Colonic mucosa (tissue), 4 donors: Measurements from ENCODE around the gene SNX33. TPM values are rescaled to one million over a fixed set of nuclear protein-coding genes. Genes with fewer than 3 reads are reported as not detected.

Experiments
- DNase-seq: peaks from one replicate; pipeline ENCODE4 v3.0.0-alpha.2; 2020
- H3K27ac ChIP-seq: fragments of 200-600 bp; one replicate; pipeline ENCODE4 v1.8.0; 2021
- H3K27me3 ChIP-seq: fragments of 200-600 bp; one replicate; pipeline ENCODE4 v1.8.0; 2021
- H3K36me3 ChIP-seq: fragments of 200-600 bp; one replicate; pipeline ENCODE4 v1.8.0; 2021
- H3K4me1 ChIP-seq: fragments of 200-600 bp; one replicate; pipeline ENCODE4 v1.8.0; 2021; ENCODE audit warnings: mild to moderate bottlenecking
- H3K4me3 ChIP-seq: fragments of 200-600 bp; one replicate; pipeline ENCODE4 v1.8.0; 2021
- H3K9ac ChIP-seq, 2 donors: one replicate each; pipeline ENCODE4 v1.7.0; 2013; ENCODE audit warnings: control low read depth in 2 of 2, low read depth in 2 of 2, low read length in 2 of 2
- H3K9me3 ChIP-seq: fragments of 200-600 bp; one replicate; pipeline ENCODE4 v1.8.0; 2021
- CTCF ChIP-seq: fragments of 200-600 bp; IDR thresholded peaks from one replicate; pipeline ENCODE4 v1.8.0; 2022; ENCODE audit warnings: antibody characterized with exemption, mild to moderate bottlenecking
- intact Hi-C: fragments of 100-400 bp; cut with DNase I; formaldehyde crosslinking; loops from one replicate; pipeline ENCODE4 v1.14.1; 2022
- total RNA-seq, 2 donors: library from RNA; stranded (reverse); fragmentation: NEBNext Ultra II Directional in 1 of 2; extraction: Animal tissue kit (Norgen Biotek cat#: 25700) in 1 of 2; gene quantifications; one replicate each; pipeline ENCODE4 v1.2.1, GENCODE V29; 2021
- donor health status: healthy.
- donor health status: DM: no; HTN: no; CAD: no.
- donor health status: DM: no; HTN: no; CAD: no.

The SNX33 gene
- total RNA-seq, result 10 to 100 TPM; 26.2 to 28.1 TPM

GRCh38 chr15:75647370-75648155 lies at the start of gene SNX33:
SNX33 (plus strand) TSS chr15:75647912; CDS start chr15:75649103, 1,191 bp downstream.
- intact Hi-C loops, result loop anchor here (10.0 kb wide), 1 partner anchor 283 kb away; the partner anchor contains the start of gene MAN2C1
- H3K27ac ChIP-seq, result peak within 1 kb of the TSS; percentile 90
- no peak for TF ChIP-seq CTCF
- no peaks in the 10 kb centered on the region for H3K9me3 ChIP-seq
- H3K4me1 ChIP-seq, result peaks cover 28% of the 10 kb centered on the region
- H3K27me3 ChIP-seq, result no peaks in the 10 kb centered on the region
- DNase-seq, result peak; percentile 88
- H3K36me3 ChIP-seq, result no peaks in the 10 kb centered on the region
- peak within 1 kb of the TSS; percentile 97 to 98 for H3K9ac ChIP-seq
- H3K4me3 ChIP-seq, result peak within 1 kb of the TSS; percentile 67

GRCh38 chr15:75598361-75598760 lies 49.4 kb upstream of the SNX33 start:
- Histone ChIP-seq H3K9me3 (no peaks in the 10 kb centered on the region), H3K27ac (no peak overlapping the region), H3K27me3 (no peaks in the 10 kb centered on the region), H3K9ac (no peak overlapping the region), H3K4me1 (no peaks in the 10 kb centered on the region), H3K4me3 (no peak overlapping the region), H3K36me3 (peaks cover 7% of the 10 kb centered on the region)
- no peak for DNase-seq
- TF ChIP-seq CTCF, result no peak
- intact Hi-C loops, result no loop called here

- Histone ChIP-seq H3K36me3 (peaks cover 7% of the 10 kb centered on the region), H3K27me3 (no peaks in the 10 kb centered on the region)
Observed at GRCh38 chr15:75599401-75599800, 48.3 kb upstream of the SNX33 start.

GRCh38 chr15:75606026-75606425 lies 41.7 kb upstream of the SNX33 start:
- Histone ChIP-seq H3K27ac (no peak overlapping the region), H3K36me3 (no peaks in the 10 kb centered on the region), H3K4me1 (no peaks in the 10 kb centered on the region), H3K27me3 (no peaks in the 10 kb centered on the region), H3K9ac (peak overlapping the region in 1 of 2 donors; percentile 31), H3K9me3 (no peaks in the 10 kb centered on the region), H3K4me3 (no peak overlapping the region)
- DNase-seq, result no peak
- intact Hi-C loops, result no loop called here
- no peak for TF ChIP-seq CTCF

More at GRCh38 chr15:75599401-75599800, 48.3 kb upstream of the SNX33 start:
- TF ChIP-seq CTCF, result no peak
- H3K4me3 ChIP-seq, result no peak overlapping the region
- no peak overlapping the region for H3K9ac ChIP-seq
- H3K4me1 ChIP-seq, result no peaks in the 10 kb centered on the region
- intact Hi-C loops, result no loop called here
- H3K9me3 ChIP-seq, result no peaks in the 10 kb centered on the region
- DNase-seq, result no peak
- H3K27ac ChIP-seq, result peak overlapping the region; percentile 20

GRCh38 chr15:75606711-75607699 lies 40.7 kb upstream of the SNX33 start:
- no peak for DNase-seq
- Histone ChIP-seq H3K36me3 (no peaks in the 10 kb centered on the region), H3K4me3 (no peak overlapping the region), H3K9ac (no peak overlapping the region), H3K9me3 (no peaks in the 10 kb centered on the region), H3K27ac (no peak overlapping the region), H3K27me3 (no peaks in the 10 kb centered on the region), H3K4me1 (no peaks in the 10 kb centered on the region)
- TF ChIP-seq CTCF, result no peak
- intact Hi-C loops, result no loop called here
